ENCODE measurements around the gene SOCS7. TPM values are rescaled to one million over a fixed set of nuclear protein-coding genes. Genes with fewer than 3 reads are reported as not detected.
A peak's percentile ranks its signal among the peaks of the same experiment; 100 is the strongest.

Gene SOCS7
- polyA plus RNA-seq, 1 experiment, result 5.8 TPM

DNA sequence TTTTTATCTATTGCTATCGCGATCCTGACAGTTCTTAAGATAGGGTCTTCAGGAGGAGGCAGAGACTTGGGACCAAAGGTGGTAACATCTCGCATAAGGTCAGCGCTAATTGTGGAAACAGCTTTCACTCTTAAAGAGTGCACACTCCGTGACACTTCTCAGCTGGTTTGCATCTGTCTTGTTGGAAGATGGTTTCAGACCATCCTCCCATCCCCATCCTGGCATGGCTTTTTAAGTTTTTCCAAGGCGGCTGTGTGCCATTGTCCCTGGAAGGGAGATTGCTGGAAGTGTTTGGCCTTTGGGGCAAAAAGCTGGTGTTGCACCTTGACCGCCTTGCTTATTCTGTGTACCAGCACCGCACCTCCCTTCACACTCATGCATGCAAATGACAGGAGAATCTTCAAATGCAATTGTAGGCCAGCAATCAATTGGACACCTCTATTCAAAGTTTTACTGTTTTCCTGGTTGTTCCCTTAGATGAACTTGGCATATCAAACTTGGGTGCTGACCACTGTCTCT is 1.5 kb downstream of the SOCS7 start:
- TF ChIP-seq, protein P1, sequence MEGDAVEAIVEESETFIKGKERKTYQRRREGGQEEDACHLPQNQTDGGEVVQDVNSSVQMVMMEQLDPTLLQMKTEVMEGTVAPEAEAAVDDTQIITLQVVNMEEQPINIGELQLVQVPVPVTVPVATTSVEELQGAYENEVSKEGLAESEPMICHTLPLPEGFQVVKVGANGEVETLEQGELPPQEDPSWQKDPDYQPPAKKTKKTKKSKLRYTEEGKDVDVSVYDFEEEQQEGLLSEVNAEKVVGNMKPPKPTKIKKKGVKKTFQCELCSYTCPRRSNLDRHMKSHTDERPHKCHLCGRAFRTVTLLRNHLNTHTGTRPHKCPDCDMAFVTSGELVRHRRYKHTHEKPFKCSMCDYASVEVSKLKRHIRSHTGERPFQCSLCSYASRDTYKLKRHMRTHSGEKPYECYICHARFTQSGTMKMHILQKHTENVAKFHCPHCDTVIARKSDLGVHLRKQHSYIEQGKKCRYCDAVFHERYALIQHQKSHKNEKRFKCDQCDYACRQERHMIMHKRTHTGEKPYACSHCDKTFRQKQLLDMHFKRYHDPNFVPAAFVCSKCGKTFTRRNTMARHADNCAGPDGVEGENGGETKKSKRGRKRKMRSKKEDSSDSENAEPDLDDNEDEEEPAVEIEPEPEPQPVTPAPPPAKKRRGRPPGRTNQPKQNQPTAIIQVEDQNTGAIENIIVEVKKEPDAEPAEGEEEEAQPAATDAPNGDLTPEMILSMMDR (IDR thresholded peaks at IDR 0.05; ENCODE audit: low read depth, low read length), result no peak
- H3K27ac ChIP-seq (ENCODE audit: low read depth, low read length), result no peak overlapping the region
- ChIA-PET POLR2A (no interaction called here), CTCF (interaction anchor here (0.6 to 5.8 kb wide), 2 partner anchors 59 to 62 kb away, joined by 3 to 40 read pairs; no protein-coding TSS in a partner anchor)
- DNase-seq (ENCODE audit: low read depth, low spot score), result no peak
- no peaks in the 10 kb centered on the region; the same call in 1 of the 2 replicates for H3K9me3 ChIP-seq (ENCODE audit: control insufficient read depth, insufficient read depth, low read length)
- no peaks in the 10 kb centered on the region for H3K27me3 ChIP-seq (ENCODE audit: control insufficient read depth, insufficient read depth, low read length)
- H3K4me3 ChIP-seq (ENCODE audit: low read depth, low read length), result peak overlapping the region; percentile 71

DNA sequence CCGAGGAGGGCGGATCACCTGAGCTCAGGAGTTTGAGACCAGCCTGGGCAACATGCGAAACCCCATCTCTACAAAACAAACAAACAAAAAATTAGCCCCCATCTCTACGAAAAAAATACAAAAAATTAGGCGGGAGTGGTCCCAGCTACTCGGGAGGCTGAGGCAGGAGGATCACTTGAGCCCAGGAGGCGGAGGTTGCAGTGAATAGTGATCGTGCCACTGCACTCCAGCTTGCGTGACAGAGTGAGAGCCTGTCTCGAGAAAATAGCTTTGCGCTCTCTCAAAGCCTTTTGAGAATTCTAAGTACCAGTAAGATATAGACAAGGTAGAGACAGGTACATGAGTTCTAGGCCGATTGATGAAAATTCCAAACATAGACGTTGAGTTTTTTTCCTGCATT is 2.0 kb downstream of the SOCS7 start:
- no peak for DNase-seq (ENCODE audit: low read depth, low spot score)
- POLR2A ChIA-PET, result no interaction called here
- Histone ChIP-seq H3K27ac (ENCODE audit: low read depth, low read length) (no peak overlapping the region), H3K4me3 (ENCODE audit: low read depth, low read length) (peak overlapping the region; percentile 71), H3K9me3 (ENCODE audit: control insufficient read depth, insufficient read depth, low read length) (no peaks in the 10 kb centered on the region; the same call in 1 of the 2 replicates), H3K27me3 (ENCODE audit: control insufficient read depth, insufficient read depth, low read length) (no peaks in the 10 kb centered on the region)
- CTCF ChIA-PET, result interaction anchor here (1.1 to 5.8 kb wide), 2 partner anchors 11 to 62 kb away, joined by 4 to 40 read pairs; no protein-coding TSS in a partner anchor
- TF ChIP-seq, protein P1 (IDR thresholded peaks at IDR 0.05; ENCODE audit: low read depth, low read length), result no peak

DNA sequence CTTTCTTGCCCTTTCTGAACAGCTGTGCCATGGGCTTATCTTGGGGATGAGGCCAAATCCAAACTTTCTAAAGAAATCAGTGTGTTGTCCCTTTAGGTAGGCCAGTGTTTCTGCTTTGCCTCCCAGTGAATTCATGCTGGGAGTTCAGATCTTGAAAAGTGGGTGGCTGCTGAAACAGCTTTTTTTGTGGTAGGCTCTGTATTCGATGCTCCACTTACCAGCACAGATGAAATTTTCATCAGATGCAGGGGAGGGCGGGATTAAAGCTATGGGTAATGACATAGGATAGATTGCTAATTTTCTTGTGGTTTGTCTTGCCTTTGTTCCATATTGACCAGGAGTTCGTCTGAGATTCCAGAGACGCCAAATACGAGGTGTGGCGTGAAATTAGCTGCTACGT is 2.8 kb downstream of the SOCS7 start:
- H3K9me3 ChIP-seq (ENCODE audit: control insufficient read depth, insufficient read depth, low read length), result no peaks in the 10 kb centered on the region; the same call in 1 of the 2 replicates
- POLR2A ChIA-PET, result no interaction called here
- TF ChIP-seq, protein P1 (IDR thresholded peaks at IDR 0.05; ENCODE audit: low read depth, low read length), result no peak
- no peaks in the 10 kb centered on the region for H3K27me3 ChIP-seq (ENCODE audit: control insufficient read depth, insufficient read depth, low read length)
- DNase-seq (ENCODE audit: low read depth, low spot score), result no peak
- CTCF ChIA-PET, result interaction anchor here (0.9 to 5.8 kb wide), 4 partner anchors 10 to 313 kb away, joined by 3 to 40 read pairs (median 4); no protein-coding TSS in a partner anchor
- H3K27ac ChIP-seq (ENCODE audit: low read depth, low read length), result no peak overlapping the region
- peak overlapping the region; percentile 18; the same call in 1 of the 2 replicates for H3K4me3 ChIP-seq (ENCODE audit: low read depth, low read length)

DNA sequence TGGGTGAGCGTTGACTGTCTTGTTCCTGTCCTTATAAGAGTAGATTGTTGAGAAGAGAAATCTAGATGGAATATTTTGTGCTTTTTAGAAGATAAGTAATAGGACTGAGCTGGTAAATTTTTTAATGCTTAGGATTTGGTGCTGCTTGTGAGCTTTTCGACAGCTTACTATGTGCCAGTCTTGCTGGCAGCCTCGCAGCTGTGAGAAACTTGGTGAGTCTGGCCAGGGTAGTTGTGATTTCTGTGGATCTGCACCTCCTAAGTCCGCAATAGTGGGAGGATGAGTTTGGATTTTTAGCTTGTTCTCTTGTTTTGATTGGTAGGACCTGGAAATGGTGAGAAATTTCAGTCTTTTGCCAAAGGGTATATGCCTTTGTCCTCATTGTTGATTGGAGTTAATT is 3.6 kb downstream of the SOCS7 start:
- Histone ChIP-seq H3K27me3 (ENCODE audit: control insufficient read depth, insufficient read depth, low read length) (no peaks in the 10 kb centered on the region), H3K9me3 (ENCODE audit: control insufficient read depth, insufficient read depth, low read length) (no peaks in the 10 kb centered on the region; the same call in 1 of the 2 replicates), H3K4me3 (ENCODE audit: low read depth, low read length) (no peak overlapping the region), H3K27ac (ENCODE audit: low read depth, low read length) (no peak overlapping the region)
- POLR2A ChIA-PET, result interaction anchor here (0.6 kb wide), 1 partner anchor 62 kb away, joined by 10 read pairs; no protein-coding TSS in a partner anchor
- TF ChIP-seq, protein P1 (IDR thresholded peaks at IDR 0.05; ENCODE audit: low read depth, low read length), result no peak
- DNase-seq (ENCODE audit: low read depth, low spot score), result no peak
- CTCF ChIA-PET, result interaction anchor here (0.9 to 5.8 kb wide), 3 partner anchors 33 to 312 kb away, joined by 3 to 40 read pairs (median 4); no protein-coding TSS in a partner anchor

DNA sequence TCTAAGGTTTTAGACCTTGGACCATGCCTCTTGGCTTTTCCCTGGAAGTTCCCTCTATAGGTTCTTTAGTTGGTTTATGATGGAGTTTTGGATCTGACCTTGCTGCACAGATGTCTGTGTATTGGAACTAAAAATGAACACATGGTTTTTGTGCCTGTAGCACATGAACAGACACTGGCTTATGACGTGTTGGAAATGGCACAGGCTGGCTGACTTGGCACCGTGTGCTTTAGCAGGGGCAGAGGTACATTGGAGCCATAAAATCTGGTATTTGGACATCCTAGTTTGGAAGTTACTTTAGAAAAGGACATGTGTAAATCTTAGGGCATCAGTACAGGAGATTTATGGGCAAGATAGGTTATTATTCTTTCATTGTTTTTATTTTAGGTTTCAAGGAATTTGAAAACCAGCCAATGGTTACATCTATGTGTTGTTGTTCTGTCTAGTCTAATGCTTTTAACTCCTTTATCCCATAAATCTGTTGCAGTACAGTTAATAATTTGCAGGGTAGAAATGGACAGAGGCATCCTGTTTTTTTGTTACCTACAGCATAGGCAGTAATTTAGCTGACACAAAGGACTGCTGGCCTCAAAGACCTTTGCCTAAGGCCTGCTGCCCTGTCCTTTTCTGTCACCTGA is 6.0 kb downstream of the SOCS7 start:
- H3K27me3 ChIP-seq (ENCODE audit: control insufficient read depth, insufficient read depth, low read length), result no peaks in the 10 kb centered on the region
- no peaks in the 10 kb centered on the region; the same call in 1 of the 2 replicates for H3K9me3 ChIP-seq (ENCODE audit: control insufficient read depth, insufficient read depth, low read length)
- POLR2A ChIA-PET, result no interaction called here
- H3K4me3 ChIP-seq (ENCODE audit: low read depth, low read length), result no peak overlapping the region
- CTCF ChIA-PET, result interaction anchor here (0.8 kb wide), 1 partner anchor 200 kb away, joined by 3 read pairs; no protein-coding TSS in a partner anchor
- TF ChIP-seq, protein P1 (IDR thresholded peaks at IDR 0.05; ENCODE audit: low read depth, low read length), result no peak
- no peak overlapping the region for H3K27ac ChIP-seq (ENCODE audit: low read depth, low read length)
- DNase-seq (ENCODE audit: low read depth, low spot score), result no peak

Data from AG04450 (cell line).